ENCODE measurements around the gene CYP2S1.

CYP2S1 gene

GRCh38 chr19:41253660-41254059 lies 60.6 kb downstream of the CYP2S1 start:
- no peak overlapping the region for H3K4me3 Mint-ChIP-seq
- H3K36me3 Mint-ChIP-seq (ENCODE audit: low read depth): no peaks in the 10 kb centered on the region
- no peaks in the 10 kb centered on the region for H3K4me1 Mint-ChIP-seq

GRCh38 chr19:41255171-41255570 lies 62.2 kb downstream of the CYP2S1 start:
- DNase-seq (no peak), ATAC-seq (no peak)
- H3K27me3 Mint-ChIP-seq: peaks cover 2% of the 10 kb centered on the region
- no peak overlapping the region for H3K27ac Mint-ChIP-seq
- no peaks in the 10 kb centered on the region for H3K4me1 Mint-ChIP-seq
- no peaks in the 10 kb centered on the region for H3K9me3 Mint-ChIP-seq
- H3K36me3 Mint-ChIP-seq (ENCODE audit: low read depth): no peaks in the 10 kb centered on the region
- no peak overlapping the region for H3K4me3 Mint-ChIP-seq

More at GRCh38 chr19:41253660-41254059, 60.6 kb downstream of the CYP2S1 start:
- ATAC-seq (no peak), DNase-seq (no peak)
- Mint-ChIP-seq H3K27me3 (peaks cover 2% of the 10 kb centered on the region), H3K9me3 (no peaks in the 10 kb centered on the region), H3K27ac (no peak overlapping the region)
